Measurements from ENCODE around the gene SPRYD4. TPM values are rescaled to one million over a fixed set of nuclear protein-coding genes. Genes with fewer than 3 reads are reported as not detected.

SPRYD4 gene
- total and polyA plus RNA-seq, 9 of the 15 experiments (the other 6 are each of a cell fraction or from before 2014, with no cell fraction given), result 1.8 to 4.7 (median 2.8) TPM

DNA sequence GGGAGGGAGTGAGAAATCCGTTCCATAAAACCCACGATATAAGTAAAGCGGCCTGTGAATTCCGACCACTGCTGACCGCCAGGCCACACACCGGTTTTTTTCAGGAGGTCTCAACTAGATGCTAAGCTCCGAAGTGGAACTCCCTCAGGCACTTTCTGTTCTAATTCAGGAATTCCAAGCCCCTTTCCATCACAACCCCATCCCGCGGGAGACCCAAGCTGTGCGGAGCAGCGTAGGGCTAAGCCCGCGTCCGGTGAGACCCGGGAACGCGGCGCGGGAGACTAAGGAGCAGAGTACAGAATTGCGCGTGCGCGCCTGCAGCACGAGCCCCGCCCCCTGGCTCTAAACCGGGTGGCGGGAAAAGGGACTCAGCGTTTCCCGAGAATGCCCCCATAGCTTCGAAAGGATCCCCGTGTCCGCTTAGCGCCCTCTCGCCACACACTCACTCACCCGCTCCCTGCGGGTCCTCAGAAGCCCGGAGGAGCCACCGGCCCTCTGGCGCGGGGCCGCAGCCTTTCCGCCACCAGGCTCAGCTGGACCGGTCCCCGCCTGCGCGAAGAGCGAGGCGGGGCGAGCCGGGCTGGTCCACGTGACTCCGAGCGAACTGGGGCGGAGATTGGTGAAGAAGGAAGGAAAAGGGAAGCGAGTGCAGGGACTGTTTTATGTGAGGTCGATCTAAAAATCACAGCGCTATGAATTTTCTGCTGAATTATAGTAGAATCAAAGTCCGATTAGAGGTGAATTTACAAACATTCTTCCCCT is 19.3 kb upstream of the SPRYD4 start, which contains the start of gene TIMELESS (continued):
- TF ChIP-seq, protein P1, sequence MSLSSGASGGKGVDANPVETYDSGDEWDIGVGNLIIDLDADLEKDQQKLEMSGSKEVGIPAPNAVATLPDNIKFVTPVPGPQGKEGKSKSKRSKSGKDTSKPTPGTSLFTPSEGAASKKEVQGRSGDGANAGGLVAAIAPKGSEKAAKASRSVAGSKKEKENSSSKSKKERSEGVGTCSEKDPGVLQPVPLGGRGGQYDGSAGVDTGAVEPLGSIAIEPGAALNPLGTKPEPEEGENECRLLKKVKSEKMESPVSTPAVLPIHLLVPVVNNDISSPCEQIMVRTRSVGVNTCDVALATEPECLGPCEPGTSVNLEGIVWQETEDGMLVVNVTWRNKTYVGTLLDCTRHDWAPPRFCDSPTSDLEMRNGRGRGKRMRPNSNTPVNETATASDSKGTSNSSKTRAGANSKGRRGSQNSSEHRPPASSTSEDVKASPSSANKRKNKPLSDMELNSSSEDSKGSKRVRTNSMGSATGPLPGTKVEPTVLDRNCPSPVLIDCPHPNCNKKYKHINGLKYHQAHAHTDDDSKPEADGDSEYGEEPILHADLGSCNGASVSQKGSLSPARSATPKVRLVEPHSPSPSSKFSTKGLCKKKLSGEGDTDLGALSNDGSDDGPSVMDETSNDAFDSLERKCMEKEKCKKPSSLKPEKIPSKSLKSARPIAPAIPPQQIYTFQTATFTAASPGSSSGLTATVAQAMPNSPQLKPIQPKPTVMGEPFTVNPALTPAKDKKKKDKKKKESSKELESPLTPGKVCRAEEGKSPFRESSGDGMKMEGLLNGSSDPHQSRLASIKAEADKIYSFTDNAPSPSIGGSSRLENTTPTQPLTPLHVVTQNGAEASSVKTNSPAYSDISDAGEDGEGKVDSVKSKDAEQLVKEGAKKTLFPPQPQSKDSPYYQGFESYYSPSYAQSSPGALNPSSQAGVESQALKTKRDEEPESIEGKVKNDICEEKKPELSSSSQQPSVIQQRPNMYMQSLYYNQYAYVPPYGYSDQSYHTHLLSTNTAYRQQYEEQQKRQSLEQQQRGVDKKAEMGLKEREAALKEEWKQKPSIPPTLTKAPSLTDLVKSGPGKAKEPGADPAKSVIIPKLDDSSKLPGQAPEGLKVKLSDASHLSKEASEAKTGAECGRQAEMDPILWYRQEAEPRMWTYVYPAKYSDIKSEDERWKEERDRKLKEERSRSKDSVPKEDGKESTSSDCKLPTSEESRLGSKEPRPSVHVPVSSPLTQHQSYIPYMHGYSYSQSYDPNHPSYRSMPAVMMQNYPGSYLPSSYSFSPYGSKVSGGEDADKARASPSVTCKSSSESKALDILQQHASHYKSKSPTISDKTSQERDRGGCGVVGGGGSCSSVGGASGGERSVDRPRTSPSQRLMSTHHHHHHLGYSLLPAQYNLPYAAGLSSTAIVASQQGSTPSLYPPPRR (CRISPR knock-in tag; IDR thresholded peaks at IDR 0.05; ENCODE audit: borderline replicate concordance), result no peak
- TF ChIP-seq STAG1 (CRISPR knock-in tag; IDR thresholded peaks at IDR 0.05; ENCODE audit: borderline replicate concordance), result no peak
- TF ChIP-seq NFE2 (IDR thresholded peaks at IDR 0.05; ENCODE audit: low read depth), result peak; percentile 12; the same call in 1 of the 2 replicates
- TF ChIP-seq, protein P2, sequence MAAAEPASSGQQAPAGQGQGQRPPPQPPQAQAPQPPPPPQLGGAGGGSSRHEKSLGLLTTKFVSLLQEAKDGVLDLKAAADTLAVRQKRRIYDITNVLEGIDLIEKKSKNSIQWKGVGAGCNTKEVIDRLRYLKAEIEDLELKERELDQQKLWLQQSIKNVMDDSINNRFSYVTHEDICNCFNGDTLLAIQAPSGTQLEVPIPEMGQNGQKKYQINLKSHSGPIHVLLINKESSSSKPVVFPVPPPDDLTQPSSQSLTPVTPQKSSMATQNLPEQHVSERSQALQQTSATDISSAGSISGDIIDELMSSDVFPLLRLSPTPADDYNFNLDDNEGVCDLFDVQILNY (CRISPR knock-in tag; IDR thresholded peaks at IDR 0.05), result no peak
- TF ChIP-seq, protein P3, sequence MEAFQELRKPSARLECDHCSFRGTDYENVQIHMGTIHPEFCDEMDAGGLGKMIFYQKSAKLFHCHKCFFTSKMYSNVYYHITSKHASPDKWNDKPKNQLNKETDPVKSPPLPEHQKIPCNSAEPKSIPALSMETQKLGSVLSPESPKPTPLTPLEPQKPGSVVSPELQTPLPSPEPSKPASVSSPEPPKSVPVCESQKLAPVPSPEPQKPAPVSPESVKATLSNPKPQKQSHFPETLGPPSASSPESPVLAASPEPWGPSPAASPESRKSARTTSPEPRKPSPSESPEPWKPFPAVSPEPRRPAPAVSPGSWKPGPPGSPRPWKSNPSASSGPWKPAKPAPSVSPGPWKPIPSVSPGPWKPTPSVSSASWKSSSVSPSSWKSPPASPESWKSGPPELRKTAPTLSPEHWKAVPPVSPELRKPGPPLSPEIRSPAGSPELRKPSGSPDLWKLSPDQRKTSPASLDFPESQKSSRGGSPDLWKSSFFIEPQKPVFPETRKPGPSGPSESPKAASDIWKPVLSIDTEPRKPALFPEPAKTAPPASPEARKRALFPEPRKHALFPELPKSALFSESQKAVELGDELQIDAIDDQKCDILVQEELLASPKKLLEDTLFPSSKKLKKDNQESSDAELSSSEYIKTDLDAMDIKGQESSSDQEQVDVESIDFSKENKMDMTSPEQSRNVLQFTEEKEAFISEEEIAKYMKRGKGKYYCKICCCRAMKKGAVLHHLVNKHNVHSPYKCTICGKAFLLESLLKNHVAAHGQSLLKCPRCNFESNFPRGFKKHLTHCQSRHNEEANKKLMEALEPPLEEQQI (IDR thresholded peaks at IDR 0.05), result no peak
- no peak for TF ChIP-seq ZNF551 (CRISPR knock-in tag; IDR thresholded peaks at IDR 0.05)
- TF ChIP-seq, protein P4, sequence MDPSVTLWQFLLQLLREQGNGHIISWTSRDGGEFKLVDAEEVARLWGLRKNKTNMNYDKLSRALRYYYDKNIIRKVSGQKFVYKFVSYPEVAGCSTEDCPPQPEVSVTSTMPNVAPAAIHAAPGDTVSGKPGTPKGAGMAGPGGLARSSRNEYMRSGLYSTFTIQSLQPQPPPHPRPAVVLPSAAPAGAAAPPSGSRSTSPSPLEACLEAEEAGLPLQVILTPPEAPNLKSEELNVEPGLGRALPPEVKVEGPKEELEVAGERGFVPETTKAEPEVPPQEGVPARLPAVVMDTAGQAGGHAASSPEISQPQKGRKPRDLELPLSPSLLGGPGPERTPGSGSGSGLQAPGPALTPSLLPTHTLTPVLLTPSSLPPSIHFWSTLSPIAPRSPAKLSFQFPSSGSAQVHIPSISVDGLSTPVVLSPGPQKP (CRISPR knock-in tag; IDR thresholded peaks at IDR 0.05), result no peak
- TF ChIP-seq, protein P5, sequence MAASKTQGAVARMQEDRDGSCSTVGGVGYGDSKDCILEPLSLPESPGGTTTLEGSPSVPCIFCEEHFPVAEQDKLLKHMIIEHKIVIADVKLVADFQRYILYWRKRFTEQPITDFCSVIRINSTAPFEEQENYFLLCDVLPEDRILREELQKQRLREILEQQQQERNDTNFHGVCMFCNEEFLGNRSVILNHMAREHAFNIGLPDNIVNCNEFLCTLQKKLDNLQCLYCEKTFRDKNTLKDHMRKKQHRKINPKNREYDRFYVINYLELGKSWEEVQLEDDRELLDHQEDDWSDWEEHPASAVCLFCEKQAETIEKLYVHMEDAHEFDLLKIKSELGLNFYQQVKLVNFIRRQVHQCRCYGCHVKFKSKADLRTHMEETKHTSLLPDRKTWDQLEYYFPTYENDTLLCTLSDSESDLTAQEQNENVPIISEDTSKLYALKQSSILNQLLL (CRISPR knock-in tag; IDR thresholded peaks at IDR 0.05; ENCODE audit: borderline replicate concordance), result no peak
- TF ChIP-seq FOXP1 (CRISPR knock-in tag; IDR thresholded peaks at IDR 0.05), result peak; percentile 72; the same call in 1 of the 2 replicates
- 0 out of 2 replicates have a peak, but pooled peaks have one; percentile 16 for TF ChIP-seq ZNF143 (CRISPR knock-in tag; IDR thresholded peaks at IDR 0.05)
- no peak for TF ChIP-seq CEBPB (tag; IDR thresholded peaks at IDR 0.05)
- no peak for TF ChIP-seq RFX1 (IDR thresholded peaks at IDR 0.05)
- TF ChIP-seq OTX1 (CRISPR knock-in tag; IDR thresholded peaks at IDR 0.05), result 0 out of 2 replicates have a peak, but pooled peaks have one; percentile 36
- TF ChIP-seq HDGF (IDR thresholded peaks at IDR 0.05), result no peak
- TF ChIP-seq, protein P6, sequence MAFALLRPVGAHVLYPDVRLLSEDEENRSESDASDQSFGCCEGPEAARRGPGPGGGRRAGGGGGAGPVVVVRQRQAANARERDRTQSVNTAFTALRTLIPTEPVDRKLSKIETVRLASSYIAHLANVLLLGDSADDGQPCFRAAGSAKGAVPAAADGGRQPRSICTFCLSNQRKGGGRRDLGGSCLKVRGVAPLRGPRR (CRISPR knock-in tag; IDR thresholded peaks at IDR 0.05), result no peak

Data from K562 (cell line).